ENCODE results near the gene KCTD16. TPM values are rescaled to one million over a fixed set of nuclear protein-coding genes. Genes with fewer than 3 reads are reported as not detected.

KCTD16 gene
- total RNA-seq, 1 experiment from 2014 or later: 0.08 TPM

- in situ Hi-C loops (cut with HindIII; ENCODE audit: low pct_unique_long_range_greater_than_20kb, low sequenced_read_pairs): no loop called here
- no peak overlapping the region for H3K4me3 ChIP-seq (ENCODE audit: low read depth in 2 of 2, low read length in 2 of 2)
- no peaks in the 10 kb centered on the region for H3K27me3 ChIP-seq (ENCODE audit: control insufficient read depth, insufficient read depth, low read length)
- no peak overlapping the region for H3K27ac ChIP-seq (ENCODE audit: low read length)
- TF ChIP-seq POLR2AphosphoS5 (IDR thresholded peaks at IDR 0.05; ENCODE audit: low read depth, low read length): no peak
- TF ChIP-seq TCF7L2 (IDR thresholded peaks at IDR 0.05; ENCODE audit: low read depth, low read length): no peak
- no peak for TF ChIP-seq REST (IDR thresholded peaks at IDR 0.05; ENCODE audit: insufficient read depth in 1 of 2, low read depth in 2 of 2, low read length in 1 of 2)
- no peak for TF ChIP-seq CTCF (IDR thresholded peaks at IDR 0.05)
- no peak for TF ChIP-seq SIN3A (IDR thresholded peaks at IDR 0.05; ENCODE audit: borderline replicate concordance, insufficient read depth, low read depth, low read length)
- DNase-seq (ENCODE audit: low read depth, low spot score): no peak
- H3K36me3 ChIP-seq (ENCODE audit: control insufficient read depth, insufficient read depth, low read length): no peaks in the 10 kb centered on the region
- no peaks in the 10 kb centered on the region for H3K9me3 ChIP-seq (ENCODE audit: control insufficient read depth, insufficient read depth, low read depth, low read length)
- H3K4me1 ChIP-seq (ENCODE audit: control insufficient read depth, insufficient read depth, low read length): no peaks in the 10 kb centered on the region
- intact Hi-C loops (cut with micrococcal nuclease; ENCODE audit: unreplicated experiment): no loop called here
- no peak for ATAC-seq
- ChIA-PET CTCF (no interaction called here), POLR2A (no interaction called here)
- BruUV-seq (replicated peaks): no TSS peak
Measured at GRCh38 chr5:144276034-144276822, 105.6 kb downstream of the KCTD16 start.

GRCh38 chr5:144281784-144282183, 111.1 kb downstream of the KCTD16 start:
- intact Hi-C loops (cut with micrococcal nuclease; ENCODE audit: unreplicated experiment) (no loop called here), in situ Hi-C loops (cut with HindIII; ENCODE audit: low pct_unique_long_range_greater_than_20kb, low sequenced_read_pairs) (no loop called here)
- no peaks in the 10 kb centered on the region for H3K4me1 ChIP-seq (ENCODE audit: control insufficient read depth, insufficient read depth, low read length)
- DNase-seq (ENCODE audit: low read depth, low spot score) (no peak), ATAC-seq (no peak)
- CTCF ChIA-PET: no interaction called here
- POLR2A ChIA-PET: no interaction called here
- H3K27me3 ChIP-seq (ENCODE audit: control insufficient read depth, insufficient read depth, low read length): no peaks in the 10 kb centered on the region
- no TSS peak for BruUV-seq (replicated peaks)
- TF ChIP-seq CTCF (IDR thresholded peaks at IDR 0.05) (no peak), POLR2AphosphoS5 (IDR thresholded peaks at IDR 0.05; ENCODE audit: low read depth, low read length) (no peak), REST (IDR thresholded peaks at IDR 0.05; ENCODE audit: insufficient read depth in 1 of 2, low read depth in 2 of 2, low read length in 1 of 2) (no peak), TCF7L2 (IDR thresholded peaks at IDR 0.05; ENCODE audit: low read depth, low read length) (no peak), SIN3A (IDR thresholded peaks at IDR 0.05; ENCODE audit: borderline replicate concordance, insufficient read depth, low read depth, low read length) (no peak)
- no peaks in the 10 kb centered on the region for H3K36me3 ChIP-seq (ENCODE audit: control insufficient read depth, insufficient read depth, low read length)
- H3K4me3 ChIP-seq (ENCODE audit: low read depth in 2 of 2, low read length in 2 of 2): no peak overlapping the region
- H3K27ac ChIP-seq (ENCODE audit: low read length): no peak overlapping the region
- H3K9me3 ChIP-seq (ENCODE audit: control insufficient read depth, insufficient read depth, low read depth, low read length): no peaks in the 10 kb centered on the region

Data from Panc1 (cell line).